PC-9 (cell line): Measurements from ENCODE around the gene KDM4C. TPM values are rescaled to one million over a fixed set of nuclear protein-coding genes. Genes with fewer than 3 reads are reported as not detected.

Experiments used
- BruUV-seq: library from RNA; stranded (reverse); fragments of 400-500 nt; replicated peaks from 2 replicates; lab custom pipeline; 2021; lab: Mats Ljungman, UMichigan
- CTCF ChIA-PET: fragments of 300-600 bp; sonication (Branson Sonifier 250); formaldehyde crosslinking; loops from one replicate; lab custom pipeline; 2022; ENCODE audit warnings: antibody characterized with exemption; lab: Charles Lee
- POLR2A ChIA-PET: fragments of 300-600 bp; sonication (Branson Sonifier 250); formaldehyde crosslinking; loops from one replicate; lab custom pipeline; 2022; ENCODE audit warnings: antibody characterized with exemption; ENCODE audit not compliant: unreplicated experiment; lab: Charles Lee
- DNase-seq, 2 experiments: peaks; one replicate each; pipeline versions ENCODE4 v3.0.0 to v3.0.0-alpha.2; 2015 to 2022; ENCODE audit warnings: mixed read lengths in 1 of 2
- H2AFZ ChIP-seq: fragments of 200-600 bp; sonication (generic); 2 replicates; pipeline ENCODE4 v1.8.1; 2017; ENCODE audit warnings: antibody characterized with exemption
- H3F3A ChIP-seq: fragments of 200-600 bp; sonication (generic); 2 replicates; pipeline ENCODE4 v1.8.1; 2017; ENCODE audit warnings: antibody characterized with exemption, mild to moderate bottlenecking, low read depth; ENCODE audit not compliant: insufficient read depth
- H3K27ac ChIP-seq: fragments of 200-600 bp; sonication (generic); 2 replicates; pipeline ENCODE4 v1.6.1; 2016; ENCODE audit warnings: mixed run types
- H3K27me3 ChIP-seq: fragments of 200-600 bp; sonication (generic); 2 replicates; pipeline ENCODE4 v1.6.1; 2016; ENCODE audit warnings: low read depth, mixed run types; ENCODE audit not compliant: insufficient read depth
- H3K36me3 ChIP-seq: fragments of 200-600 bp; sonication (generic); 2 replicates; pipeline ENCODE4 v1.6.1; 2016; ENCODE audit warnings: low read depth, mixed run types
- H3K4me1 ChIP-seq: fragments of 200-600 bp; sonication (generic); replicated peaks from 2 replicates; pipeline ENCODE4 v1.6.1; 2016; ENCODE audit warnings: mixed run types; ENCODE audit not compliant: insufficient read depth
- H3K4me2 ChIP-seq: fragments of 200-600 bp; sonication (generic); 2 replicates; pipeline ENCODE4 v1.6.1; 2017; ENCODE audit warnings: mixed run types
- H3K4me3 ChIP-seq: fragments of 200-600 bp; sonication (generic); 2 replicates; pipeline ENCODE4 v1.6.1; 2016; ENCODE audit warnings: mixed run types
- H3K79me2 ChIP-seq: fragments of 200-600 bp; sonication (generic); 2 replicates; pipeline ENCODE4 v1.6.1; 2017; ENCODE audit warnings: low read depth, mixed run types
- H3K9me2 ChIP-seq: fragments of 200-600 bp; sonication (generic); 2 replicates; pipeline ENCODE4 v1.8.1; 2017; ENCODE audit warnings: mild to moderate bottlenecking; ENCODE audit not compliant: insufficient read depth
- H3K9me3 ChIP-seq: fragments of 200-600 bp; sonication (generic); 2 replicates; pipeline ENCODE4 v1.8.1; 2016; ENCODE audit warnings: low read depth; ENCODE audit not compliant: insufficient read depth
- H4K20me1 ChIP-seq: fragments of 200-600 bp; sonication (generic); 2 replicates; pipeline ENCODE4 v1.8.1; 2017; ENCODE audit not compliant: insufficient read depth
- EZH2 ChIP-seq: fragments of 200-600 bp; sonication (generic); IDR thresholded peaks from 2 replicates; pipeline ENCODE4 v1.8.0; 2017; ENCODE audit warnings: antibody characterized with exemption, low read depth
- intact Hi-C: fragments of 100-400 bp; cut with micrococcal nuclease; formaldehyde crosslinking; loops from one replicate; pipeline ENCODE4 v1.10.0; 2022; ENCODE audit not compliant: unreplicated experiment
- total RNA-seq: library from RNA; stranded (reverse); gene quantifications from 2 replicates; pipeline ENCODE4 v1.2.3, GENCODE V29; 2021
- TF ChIP-seq, protein P1 (sequence below): fragments of 200-600 bp; sonication (generic); conservative IDR thresholded peaks from 2 replicates; pipeline ENCODE4 v1.6.1; 2017; ENCODE audit warnings: mixed run types, antibody characterized with exemption, mild to moderate bottlenecking, moderate library complexity

The KDM4C gene
- total RNA-seq, 1 experiment from 2014 or later: 12.9 TPM

DNA sequence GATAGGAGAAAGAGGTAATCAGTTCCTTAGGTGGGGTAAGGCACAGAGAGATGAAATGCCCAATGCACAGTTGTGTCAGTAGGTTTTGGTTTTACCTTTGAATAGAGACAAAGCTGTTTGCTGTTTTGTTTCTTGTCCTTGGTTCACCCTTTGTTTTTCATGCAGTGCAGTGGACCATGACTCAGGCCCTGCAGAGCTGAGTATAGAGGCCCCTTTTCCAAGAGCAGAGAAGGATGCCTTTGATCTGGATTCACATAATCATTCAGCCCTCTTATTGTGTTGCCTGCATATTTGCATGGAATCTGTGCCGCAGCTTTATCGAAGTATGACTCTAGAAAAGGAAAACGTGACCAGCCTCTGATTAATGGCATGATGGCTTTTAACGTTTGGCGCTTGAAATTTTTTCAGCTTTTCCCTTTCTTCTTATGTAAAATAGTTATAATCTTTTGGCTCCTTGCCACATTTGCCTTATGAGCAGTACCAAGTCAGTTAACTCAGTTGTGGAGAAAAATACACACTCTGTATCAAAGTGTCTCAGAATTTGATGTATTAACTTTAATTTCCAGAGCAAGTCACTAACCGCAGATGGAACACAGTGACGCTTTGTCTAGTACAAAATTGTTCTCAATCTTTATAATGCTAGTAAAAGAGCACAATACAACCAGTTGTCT, 197.6 kb downstream of the KDM4C start:
- ChIA-PET POLR2A (no interaction called here), CTCF (no interaction called here)
- no peak overlapping the region for H3K4me2 ChIP-seq
- DNase-seq: no peak
- no peaks in the 10 kb centered on the region for H3K9me3 ChIP-seq
- no peak overlapping the region for H2AFZ ChIP-seq
- no peaks in the 10 kb centered on the region for H3F3A ChIP-seq
- H4K20me1 ChIP-seq: no peaks in the 10 kb centered on the region
- H3K27me3 ChIP-seq: no peaks in the 10 kb centered on the region
- no peaks in the 10 kb centered on the region for H3K9me2 ChIP-seq
- TF ChIP-seq, protein P1, sequence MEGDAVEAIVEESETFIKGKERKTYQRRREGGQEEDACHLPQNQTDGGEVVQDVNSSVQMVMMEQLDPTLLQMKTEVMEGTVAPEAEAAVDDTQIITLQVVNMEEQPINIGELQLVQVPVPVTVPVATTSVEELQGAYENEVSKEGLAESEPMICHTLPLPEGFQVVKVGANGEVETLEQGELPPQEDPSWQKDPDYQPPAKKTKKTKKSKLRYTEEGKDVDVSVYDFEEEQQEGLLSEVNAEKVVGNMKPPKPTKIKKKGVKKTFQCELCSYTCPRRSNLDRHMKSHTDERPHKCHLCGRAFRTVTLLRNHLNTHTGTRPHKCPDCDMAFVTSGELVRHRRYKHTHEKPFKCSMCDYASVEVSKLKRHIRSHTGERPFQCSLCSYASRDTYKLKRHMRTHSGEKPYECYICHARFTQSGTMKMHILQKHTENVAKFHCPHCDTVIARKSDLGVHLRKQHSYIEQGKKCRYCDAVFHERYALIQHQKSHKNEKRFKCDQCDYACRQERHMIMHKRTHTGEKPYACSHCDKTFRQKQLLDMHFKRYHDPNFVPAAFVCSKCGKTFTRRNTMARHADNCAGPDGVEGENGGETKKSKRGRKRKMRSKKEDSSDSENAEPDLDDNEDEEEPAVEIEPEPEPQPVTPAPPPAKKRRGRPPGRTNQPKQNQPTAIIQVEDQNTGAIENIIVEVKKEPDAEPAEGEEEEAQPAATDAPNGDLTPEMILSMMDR: no peak
- no peak for TF ChIP-seq EZH2
- no peak overlapping the region for H3K27ac ChIP-seq
- no peaks in the 10 kb centered on the region for H3K36me3 ChIP-seq
- no TSS peak for BruUV-seq
- no peak overlapping the region for H3K4me3 ChIP-seq
- H3K4me1 ChIP-seq: no peaks in the 10 kb centered on the region
- intact Hi-C loops: no loop called here
- H3K79me2 ChIP-seq: no peaks in the 10 kb centered on the region

DNA sequence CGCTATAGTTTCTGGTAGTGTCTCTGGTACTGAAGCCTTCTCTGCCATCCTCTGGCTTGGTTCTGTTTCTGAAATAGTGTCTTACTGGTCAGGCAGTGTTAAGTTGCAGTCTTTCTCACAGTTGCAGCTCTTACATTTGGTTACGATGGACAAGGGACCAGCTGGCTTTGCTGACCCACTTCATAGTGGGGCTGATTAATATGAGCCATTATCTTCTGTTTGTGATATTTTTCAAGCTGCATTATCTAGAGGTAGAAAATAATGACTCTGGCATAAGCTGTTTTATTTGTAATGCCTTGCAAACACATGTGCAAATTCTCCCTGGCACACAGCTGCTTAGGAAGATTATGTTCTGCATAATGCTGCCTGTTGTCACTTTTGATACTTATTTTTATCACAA, 199.1 kb downstream of the KDM4C start:
- no peak for DNase-seq
- TF ChIP-seq, protein P1: no peak
- no peak for TF ChIP-seq EZH2
- intact Hi-C loops: no loop called here
- Histone ChIP-seq H3K4me3 (no peak overlapping the region), H3K27ac (no peak overlapping the region), H3K79me2 (no peaks in the 10 kb centered on the region), H3K4me2 (no peak overlapping the region), H3K36me3 (no peaks in the 10 kb centered on the region), H3K4me1 (no peaks in the 10 kb centered on the region), H3K27me3 (no peaks in the 10 kb centered on the region), H3K9me3 (no peaks in the 10 kb centered on the region), H3K9me2 (no peaks in the 10 kb centered on the region), H2AFZ (no peak overlapping the region), H4K20me1 (no peaks in the 10 kb centered on the region), H3F3A (no peaks in the 10 kb centered on the region)
- POLR2A ChIA-PET: no interaction called here
- BruUV-seq: no TSS peak
- CTCF ChIA-PET: interaction anchor here (0.5 kb wide), 1 partner anchor 278 kb away, joined by 7 read pairs; no protein-coding TSS in a partner anchor

DNA sequence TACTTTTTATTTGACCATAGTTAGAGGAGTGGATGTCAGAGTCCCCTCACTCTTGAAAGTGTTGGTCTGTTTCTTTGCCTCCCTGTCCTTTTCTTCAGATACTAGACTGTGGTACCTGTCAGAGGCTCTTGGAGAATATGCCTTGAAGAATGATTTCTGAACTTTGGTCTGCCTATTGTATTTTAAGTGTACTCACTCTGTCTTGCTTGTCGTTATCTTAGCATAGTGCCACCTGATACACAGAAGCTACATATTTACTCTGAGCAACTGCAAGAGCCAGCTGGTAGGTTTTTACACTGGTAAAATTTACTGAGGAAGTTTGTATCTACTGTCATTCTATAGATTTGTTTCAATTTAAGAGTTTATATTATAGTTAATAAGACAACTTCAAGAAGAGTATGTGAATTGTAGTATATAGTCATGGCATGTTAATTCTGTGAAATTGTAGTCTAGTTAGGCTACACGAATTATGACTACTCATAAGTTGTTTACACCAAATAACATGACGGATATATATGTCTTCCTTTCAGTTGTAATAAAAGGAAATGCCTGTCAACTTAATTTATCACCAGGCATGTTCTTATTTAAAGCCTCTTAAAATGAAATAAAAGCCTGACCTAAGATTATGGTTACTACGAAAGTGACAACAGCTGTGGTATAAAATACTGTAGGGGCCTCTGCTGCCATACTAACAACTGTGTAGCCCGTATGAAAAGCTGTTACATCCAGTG, 201.7 kb downstream of the KDM4C start:
- CTCF ChIA-PET: no interaction called here
- no peak for DNase-seq
- no peak for TF ChIP-seq EZH2
- TF ChIP-seq, protein P1: no peak

More for the DNA sequence above, 201.7 kb downstream of the KDM4C start:
- Histone ChIP-seq H3K27ac (no peak overlapping the region), H3K4me2 (no peak overlapping the region), H2AFZ (no peak overlapping the region), H3K36me3 (no peaks in the 10 kb centered on the region), H3K79me2 (no peaks in the 10 kb centered on the region), H3K4me3 (no peak overlapping the region), H4K20me1 (no peaks in the 10 kb centered on the region), H3F3A (no peaks in the 10 kb centered on the region), H3K9me3 (no peaks in the 10 kb centered on the region), H3K4me1 (no peaks in the 10 kb centered on the region), H3K27me3 (no peaks in the 10 kb centered on the region), H3K9me2 (no peaks in the 10 kb centered on the region)
- no TSS peak for BruUV-seq
- POLR2A ChIA-PET: interaction anchor here (0.7 kb wide), 1 partner anchor 256 kb away, joined by 4 read pairs; no protein-coding TSS in a partner anchor
- intact Hi-C loops: no loop called here
